HG02642 (cell line): ENCODE results near the gene ESPL1.

ENCODE experiments used
- ATAC-seq: cut with Tn5 transposase; IDR thresholded peaks from one replicate; pipeline ENCODE4 v1.9.1; 2021; ENCODE audit warnings: mild to moderate bottlenecking; ENCODE audit not compliant: unreplicated experiment, poor library complexity

ESPL1 gene

DNA sequence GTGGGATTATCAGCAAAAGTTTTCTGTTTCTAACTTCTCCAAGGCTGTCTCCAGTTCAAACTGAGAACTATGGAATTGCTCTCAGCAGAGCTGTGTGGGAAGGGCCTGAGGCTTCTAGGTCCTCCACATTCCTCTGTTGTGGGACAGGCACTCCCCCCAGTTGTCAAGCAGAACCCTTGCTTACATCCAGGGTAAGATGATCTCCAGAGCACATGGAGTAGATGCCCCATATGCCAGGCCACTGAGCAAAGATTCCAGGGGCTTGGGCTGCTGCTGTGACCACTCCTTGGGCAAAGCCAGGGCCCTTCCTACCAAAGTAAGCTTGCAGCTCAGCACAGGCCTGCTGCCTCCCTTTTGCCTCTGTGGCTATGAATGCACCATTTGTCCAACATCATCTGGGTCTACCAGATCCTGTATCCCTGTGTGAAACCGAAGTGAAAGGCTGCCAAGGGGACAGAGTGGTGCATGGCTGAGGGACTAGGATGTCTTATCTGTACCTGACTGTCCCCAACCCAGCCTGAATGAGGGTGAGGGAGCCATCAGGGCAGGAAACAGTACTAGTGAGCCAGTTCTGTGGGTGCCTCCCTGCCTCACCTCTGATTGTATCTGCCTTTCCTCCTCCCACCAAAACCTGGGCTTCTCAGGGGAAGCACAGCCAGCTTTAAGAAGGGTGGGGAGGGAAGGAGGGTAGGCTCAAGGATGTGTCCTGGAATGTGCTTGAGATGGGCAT is 13.1 kb upstream of the ESPL1 start:
- ATAC-seq: no peak

DNA sequence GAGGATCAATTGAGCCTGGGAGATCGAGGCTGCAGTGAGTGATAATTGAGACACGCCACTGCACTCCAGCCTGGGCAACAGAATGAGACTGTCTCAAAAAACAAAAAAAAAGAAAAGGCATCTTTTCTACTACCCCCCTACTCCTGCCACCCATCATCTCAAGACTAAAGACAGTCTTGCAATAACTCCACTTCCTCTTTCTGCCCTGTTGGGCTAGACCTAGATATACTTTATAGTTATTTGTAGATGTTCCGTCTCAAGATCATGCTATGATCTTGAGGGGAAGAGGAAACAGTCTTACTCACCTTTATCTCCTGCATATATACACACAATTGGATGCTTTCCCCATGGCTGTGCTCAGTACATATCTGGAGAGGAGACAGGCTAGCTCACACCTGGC is 12.1 kb upstream of the ESPL1 start:
- ATAC-seq: no peak

DNA sequence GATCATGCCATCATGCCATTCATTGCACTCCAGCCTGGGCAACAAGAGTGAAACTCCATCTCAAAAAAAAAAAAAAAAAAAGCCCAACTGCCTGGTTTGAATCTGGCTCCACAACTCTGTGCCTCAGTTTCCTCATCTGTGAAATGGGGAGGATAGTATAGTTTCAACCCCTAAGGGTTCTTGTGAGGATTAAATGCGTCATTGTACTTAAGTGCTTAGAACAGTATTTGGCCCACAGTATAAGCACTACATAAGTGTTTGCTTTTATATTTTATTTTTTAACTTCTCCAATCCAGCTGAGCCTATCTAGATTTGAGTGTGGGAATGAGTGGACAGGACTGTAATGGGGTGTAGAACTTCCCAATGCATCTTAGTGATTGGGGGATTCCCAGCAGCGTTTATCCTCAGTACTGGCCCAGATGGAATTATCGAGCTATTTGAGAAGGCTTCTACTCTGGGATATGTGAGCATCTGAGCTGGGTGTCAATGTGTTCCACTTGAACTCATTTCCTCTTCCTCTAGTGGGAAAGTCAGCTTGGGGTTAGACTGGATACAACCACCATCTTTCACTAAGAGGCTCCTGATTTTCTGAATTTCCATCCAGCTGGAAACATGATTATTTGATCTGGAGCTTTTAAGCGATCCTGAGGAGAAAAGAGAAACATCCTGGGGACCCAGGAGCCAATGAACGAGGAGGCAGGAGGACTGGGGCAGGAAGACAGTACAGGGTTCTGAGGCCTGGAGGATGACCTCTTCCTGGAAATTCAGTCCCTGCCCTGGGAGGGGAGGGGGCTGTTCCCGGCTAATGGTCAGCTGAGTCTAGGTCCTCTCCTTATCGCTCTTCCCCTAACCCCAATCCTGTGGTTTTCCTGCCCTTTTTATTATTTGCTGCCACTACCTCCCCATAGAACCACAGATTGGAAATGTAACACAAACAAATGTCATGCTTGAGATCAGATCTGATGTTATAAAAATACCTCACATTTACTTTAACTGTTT is 9.3 kb upstream of the ESPL1 start:
- no peak for ATAC-seq

DNA sequence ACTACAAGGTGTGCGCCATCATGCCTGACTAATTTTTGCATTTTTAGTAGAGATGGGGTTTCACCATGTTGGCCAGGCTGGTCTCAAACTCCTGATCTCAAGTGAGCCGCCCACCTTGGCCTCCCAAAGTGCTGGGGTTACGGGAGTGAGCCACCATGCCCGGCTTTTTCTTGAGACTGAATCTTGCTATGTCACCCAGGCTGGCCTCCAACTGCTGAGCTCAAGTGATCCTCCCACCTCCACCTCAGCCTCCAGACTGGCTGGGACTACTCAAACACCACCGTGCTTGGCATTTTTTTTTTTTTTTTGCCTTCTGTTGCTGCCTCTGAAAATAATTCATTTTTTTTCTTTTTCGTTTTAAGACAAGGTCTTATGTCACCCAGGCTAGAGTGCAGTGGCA is 8.2 kb upstream of the ESPL1 start:
- no peak for ATAC-seq

DNA sequence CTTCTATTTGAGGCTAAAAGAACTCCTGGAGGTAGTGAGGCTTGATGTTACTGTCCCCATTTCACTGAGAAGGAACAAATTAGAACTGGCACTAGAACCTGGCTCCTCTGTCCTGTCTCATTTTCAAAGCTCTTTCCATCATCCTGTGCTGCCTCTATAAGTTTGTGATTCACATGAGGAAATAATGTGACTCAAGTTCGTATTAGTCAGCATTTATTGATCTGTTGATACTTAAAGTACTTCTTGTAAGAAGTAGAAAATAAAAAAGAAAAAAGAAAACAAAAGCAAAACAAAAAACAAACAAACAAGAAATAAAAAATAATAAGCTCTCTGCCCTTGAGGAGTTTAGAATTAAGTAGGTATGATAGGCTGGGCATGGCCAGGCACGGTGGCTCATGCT is 2.3 kb upstream of the ESPL1 start:
- no peak for ATAC-seq

DNA sequence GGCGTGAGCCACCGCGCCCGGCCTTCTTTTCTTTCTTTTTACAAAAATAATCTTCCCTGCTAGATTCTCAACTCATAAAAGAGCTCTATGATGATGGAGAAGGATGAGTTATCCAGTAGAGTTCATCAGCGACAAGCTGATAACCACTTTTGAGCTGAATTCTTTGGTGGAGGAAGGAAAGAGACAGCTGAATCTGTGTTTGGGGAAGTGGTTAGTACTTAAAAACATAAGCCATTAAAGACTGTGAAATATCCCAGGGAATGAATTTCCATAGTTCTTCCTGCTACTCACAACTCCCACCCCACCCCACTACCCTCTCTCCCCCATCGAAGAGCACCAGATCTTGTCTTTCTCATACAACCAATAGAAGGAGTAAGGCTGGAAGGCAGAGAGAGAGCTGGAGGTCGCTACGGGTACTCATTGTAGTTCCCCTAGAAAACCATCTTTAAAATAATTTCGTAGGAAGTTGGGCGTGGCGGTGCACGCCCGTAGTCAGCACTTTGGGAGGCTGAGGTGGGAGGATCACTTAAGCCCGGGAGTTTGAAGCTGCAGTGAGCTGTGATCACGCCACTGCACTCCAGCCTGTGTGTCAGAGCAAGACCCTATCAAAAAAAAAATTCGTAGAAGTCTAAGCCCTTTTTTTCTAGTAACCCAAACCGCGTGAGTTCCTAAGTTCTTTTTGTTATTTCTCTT is 647 bp upstream of the ESPL1 start:
- peak; percentile 18 for ATAC-seq

DNA sequence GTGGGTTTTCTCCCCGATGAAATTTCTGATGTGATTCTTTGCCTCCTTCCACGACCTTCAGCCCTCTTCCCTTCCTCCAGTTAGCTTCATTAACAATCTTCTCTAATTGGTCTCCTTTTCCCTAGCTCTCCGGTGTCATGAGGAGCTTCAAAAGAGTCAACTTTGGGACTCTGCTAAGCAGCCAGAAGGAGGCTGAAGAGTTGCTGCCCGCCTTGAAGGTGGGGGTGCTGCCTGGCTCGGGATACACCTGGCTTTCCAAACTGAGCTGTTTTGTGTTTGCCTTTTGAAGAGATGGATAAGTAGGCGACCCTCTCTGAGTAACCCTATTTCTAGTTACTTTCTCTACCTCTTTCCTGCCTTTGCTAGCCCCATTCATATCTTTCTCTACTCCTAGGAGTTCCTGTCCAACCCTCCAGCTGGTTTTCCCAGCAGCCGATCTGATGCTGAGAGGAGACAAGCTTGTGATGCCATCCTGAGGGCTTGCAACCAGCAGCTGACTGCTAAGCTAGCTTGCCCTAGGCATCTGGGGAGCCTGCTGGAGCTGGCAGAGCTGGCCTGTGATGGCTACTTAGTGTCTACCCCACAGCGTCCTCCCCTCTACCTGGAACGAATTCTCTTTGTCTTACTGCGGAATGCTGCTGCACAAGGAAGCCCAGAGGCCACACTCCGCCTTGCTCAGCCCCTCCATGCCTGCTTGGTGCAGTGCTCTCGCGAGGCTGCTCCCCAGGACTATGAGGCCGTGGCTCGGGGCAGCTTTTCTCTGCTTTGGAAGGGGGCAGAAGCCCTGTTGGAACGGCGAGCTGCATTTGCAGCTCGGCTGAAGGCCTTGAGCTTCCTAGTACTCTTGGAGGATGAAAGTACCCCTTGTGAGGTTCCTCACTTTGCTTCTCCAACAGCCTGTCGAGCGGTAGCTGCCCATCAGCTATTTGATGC is 797 bp downstream of the ESPL1 start:
- ATAC-seq: peak; percentile 4

DNA sequence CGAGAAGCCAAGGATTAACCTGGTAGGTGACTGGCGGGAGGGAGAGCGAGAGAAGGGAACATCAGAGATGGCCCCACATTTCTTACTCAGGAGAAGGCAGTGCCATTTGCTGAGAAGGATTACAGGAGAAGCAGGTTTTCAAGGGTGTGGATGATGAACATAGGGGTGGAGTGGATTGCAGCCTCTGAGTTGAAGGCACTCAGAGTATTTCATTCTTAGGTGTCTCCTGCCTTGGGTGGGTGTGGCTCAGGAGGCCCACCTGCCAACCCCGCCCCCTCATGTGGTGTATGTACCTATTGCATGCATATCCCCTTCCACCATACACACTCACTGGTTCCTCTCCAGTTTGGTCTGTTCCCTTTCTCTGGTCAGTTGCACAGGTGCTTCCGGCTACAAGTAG is 6.3 kb downstream of the ESPL1 start:
- ATAC-seq: no peak

DNA sequence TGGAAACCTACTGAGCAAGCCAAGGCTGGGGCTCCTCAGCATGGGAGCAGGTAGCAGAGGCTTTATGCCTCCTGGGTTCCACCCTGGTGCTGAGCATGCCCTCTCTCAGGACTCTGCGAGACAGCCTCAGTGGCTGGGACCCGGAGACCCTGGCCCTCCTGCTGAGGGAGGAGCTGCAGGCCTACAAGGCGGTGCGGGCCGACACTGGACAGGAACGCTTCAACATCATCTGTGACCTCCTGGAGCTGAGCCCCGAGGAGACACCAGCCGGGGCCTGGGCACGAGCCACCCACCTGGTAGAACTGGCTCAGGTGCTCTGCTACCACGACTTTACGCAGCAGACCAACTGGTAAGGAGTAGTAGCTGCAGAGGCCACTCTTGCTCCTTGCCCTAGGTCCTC is 8.4 kb downstream of the ESPL1 start:
- no peak for ATAC-seq

DNA sequence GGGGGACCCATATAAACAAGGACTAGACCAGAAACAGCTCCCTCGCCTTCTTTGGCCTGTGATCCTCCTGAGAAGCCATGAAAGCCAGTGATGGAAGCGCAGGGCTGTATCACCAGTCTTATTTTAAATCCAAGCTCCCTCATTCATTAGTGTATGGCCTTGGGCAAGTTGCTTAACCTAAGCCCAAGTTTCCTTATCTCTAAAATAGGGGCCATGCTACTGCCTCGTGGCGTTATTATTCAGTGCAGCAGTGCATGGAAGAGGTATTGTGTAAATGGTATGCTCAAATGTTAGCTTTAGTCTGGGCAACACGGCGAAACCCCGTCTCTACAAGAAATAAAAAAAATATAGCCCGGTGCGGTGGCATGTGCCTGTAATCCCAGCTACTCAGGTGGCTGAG is 9.9 kb downstream of the ESPL1 start:
- ATAC-seq: no peak

DNA sequence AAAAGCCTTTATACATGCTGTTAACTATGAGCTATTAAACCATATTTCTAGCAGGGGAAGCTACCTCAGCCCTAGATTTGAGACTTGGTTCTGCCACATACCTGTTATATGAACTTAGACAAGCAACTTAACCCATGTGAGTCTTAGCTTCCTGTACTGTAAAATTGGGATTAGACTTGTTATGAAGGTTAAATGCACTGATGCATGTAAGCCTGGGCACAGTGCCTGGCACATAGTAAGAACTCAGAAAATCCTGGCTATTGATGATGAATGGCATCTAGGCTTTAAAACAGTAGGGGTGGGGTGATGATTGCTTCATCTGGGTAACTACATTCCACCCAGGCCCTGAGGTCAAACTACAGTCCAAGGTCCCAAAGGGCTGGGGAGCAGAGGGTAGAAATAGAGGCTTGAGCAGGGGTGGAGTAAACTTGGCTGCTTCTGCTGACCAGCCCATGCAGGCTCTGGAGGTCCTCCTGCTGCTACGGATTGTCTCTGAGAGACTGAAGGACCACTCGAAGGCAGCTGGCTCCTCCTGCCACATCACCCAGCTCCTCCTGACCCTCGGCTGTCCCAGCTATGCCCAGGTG is 11.3 kb downstream of the ESPL1 start:
- no peak for ATAC-seq

DNA sequence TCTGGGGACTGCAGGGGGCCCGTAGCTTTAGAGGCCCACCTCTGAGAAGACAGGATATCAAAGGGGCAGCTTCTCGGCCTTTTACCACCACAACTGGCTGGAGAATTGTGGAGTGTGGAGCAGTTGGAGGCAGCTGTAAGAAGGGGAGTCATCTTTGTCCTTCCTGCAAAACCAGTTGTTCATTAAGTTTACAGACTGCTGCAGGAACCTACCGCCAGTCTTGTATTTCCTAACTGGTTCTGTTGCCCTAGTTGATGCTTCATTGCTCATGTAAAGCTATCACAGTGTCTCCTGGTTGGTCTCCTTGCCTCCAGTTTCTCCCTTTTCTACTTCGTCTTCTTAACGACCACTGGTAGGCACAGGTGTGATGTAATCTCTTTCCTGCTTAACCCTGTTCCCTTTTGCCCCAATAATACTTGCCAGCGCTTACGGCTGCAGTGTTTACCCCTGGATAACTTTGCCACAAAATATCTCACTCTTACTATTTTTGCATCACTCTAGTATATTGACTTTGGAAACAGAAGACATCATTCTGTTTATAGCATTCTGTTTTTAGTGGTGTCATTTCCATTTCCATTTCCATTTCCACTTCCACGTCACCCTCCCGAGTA is 11.9 kb downstream of the ESPL1 start:
- ATAC-seq: no peak

DNA sequence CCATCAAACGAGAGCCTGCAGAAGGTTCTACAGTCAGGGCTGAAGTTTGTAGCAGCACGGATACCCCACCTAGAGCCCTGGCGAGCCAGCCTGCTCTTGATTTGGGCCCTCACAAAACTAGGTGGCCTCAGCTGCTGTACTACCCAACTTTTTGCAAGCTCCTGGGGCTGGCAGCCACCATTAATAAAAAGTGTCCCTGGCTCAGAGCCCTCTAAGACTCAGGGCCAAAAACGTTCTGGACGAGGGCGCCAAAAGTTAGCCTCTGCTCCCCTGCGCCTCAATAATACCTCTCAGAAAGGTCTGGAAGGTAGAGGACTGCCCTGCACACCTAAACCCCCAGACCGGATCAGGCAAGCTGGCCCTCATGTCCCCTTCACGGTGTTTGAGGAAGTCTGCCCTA is 18.3 kb downstream of the ESPL1 start:
- no peak for ATAC-seq

DNA sequence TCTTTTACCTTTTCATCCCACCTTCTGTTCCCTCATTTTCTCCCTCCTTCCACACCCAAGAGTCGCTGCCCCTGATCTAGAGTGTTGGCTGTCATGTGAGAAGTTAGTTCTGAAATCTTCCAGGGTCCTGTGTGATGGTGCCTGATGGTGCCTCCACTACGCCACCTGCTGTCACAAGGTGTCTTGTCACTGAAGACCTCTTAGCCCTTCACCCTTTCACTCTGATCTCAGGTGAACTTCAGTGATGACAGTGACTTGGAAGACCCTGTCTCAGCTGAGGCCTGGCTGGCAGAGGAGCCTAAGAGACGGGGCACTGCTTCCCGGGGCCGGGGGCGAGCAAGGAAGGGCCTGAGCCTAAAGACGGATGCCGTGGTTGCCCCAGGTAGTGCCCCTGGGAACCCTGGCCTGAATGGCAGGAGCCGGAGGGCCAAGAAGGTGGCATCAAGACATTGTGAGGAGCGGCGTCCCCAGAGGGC is 19.7 kb downstream of the ESPL1 start:
- no peak for ATAC-seq

DNA sequence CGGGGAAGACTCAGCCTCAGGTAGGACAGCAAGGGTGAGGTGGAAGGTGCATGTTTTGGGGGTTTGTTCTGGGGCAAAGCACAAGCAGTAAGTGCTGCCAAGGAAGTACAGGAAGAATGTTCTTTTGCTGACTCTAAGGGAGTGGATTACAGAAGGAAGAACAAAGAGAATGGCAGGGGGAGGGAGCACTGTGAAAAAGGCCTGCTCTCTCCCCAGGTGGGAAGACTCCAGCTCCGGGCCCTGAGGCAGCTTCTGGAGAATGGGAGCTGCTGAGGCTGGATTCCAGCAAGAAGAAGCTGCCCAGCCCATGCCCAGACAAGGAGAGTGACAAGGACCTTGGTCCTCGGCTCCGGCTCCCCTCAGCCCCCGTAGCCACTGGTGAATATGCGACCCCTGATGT is 20.2 kb downstream of the ESPL1 start:
- no peak for ATAC-seq

DNA sequence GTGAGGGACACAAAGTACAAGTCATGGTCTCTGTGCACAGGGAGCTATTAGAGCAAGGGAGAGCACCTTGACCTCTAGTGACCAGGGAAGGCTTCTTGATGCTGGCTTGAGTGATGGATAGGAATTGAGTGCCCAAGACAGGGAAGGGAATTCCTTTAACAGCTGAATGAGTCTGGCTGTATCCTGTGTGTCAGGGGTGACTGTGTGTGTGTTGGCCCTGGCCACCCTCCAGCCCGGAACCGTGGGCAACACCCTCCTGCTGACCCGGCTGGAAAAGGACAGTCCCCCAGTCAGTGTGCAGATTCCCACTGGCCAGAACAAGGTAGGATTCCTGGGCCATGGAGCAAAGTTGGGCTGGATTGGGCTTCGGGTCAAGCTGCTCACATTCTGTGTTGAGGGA is 21.8 kb downstream of the ESPL1 start:
- ATAC-seq: no peak

DNA sequence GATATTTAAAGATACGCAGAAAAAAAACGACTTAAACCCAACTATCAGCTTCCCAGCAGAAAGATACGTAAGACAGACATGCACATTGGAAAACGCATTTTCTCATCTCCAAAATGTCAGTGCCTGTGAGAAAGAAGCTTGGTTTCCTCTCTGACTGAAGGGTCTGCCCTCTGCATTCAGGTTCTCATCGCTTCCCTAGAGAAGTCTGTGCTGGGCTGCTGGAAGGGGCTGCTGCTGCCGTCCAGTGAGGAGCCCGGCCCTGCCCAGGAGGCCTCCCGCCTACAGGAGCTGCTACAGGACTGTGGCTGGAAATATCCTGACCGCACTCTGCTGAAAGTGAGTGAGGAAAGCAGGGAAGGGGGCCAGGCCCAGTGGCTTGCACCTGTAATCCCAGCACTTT is 22.6 kb downstream of the ESPL1 start:
- no peak for ATAC-seq

DNA sequence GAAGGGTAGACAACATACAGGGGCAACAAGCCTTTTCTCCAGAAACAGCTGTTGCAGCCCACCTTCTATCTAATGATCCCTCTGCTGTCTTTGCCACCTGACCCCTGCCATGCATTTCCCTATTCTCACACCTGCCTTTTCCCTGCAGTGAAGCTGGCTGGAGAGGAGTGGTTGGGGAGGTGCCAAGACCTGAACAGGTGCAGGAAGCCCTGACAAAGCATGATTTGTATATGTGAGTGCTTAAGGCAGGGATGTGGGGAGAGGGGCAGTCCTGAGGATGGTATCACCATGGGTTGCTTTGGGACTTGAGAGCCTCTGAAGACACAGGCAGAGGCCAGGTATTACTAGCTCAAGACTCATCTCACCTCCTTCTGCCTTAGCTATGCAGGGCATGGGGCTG is 24.3 kb downstream of the ESPL1 start:
- no peak for ATAC-seq
